HEK293 (cell line): ENCODE data around the gene EQTN.

Experiments used
- CTCF ChIA-PET: fragments of 350-600 bp; formaldehyde crosslinking; extraction: SDS; loops from one replicate; lab custom pipeline; 2021; ENCODE audit warnings: antibody characterized with exemption; lab: Yijun Ruan, JAX
- POLR2A ChIA-PET: fragments of 300-600 bp; formaldehyde crosslinking; extraction: SDS; loops from one replicate; lab custom pipeline; 2020; ENCODE audit warnings: antibody characterized with exemption, inconsistent platforms; lab: Yijun Ruan, JAX
- H3K27ac ChIP-seq: fragments of 200-500 bp; sonication (Bioruptor generic); 2 replicates; pipeline ENCODE4 v1.5.1; 2014; ENCODE audit warnings: low read depth, low read length, control low read depth, inconsistent platforms; ENCODE audit errors: extremely low read depth
- H3K36me3 ChIP-seq, 2 experiments: fragments of 200-500 bp in 1 of 2; sonication (Bioruptor generic) in 1 of 2; 1 replicate in 1 of 2; 2 replicates in 1 of 2; pipeline ENCODE4 v1.5.1; 2014 to 2017; ENCODE audit warnings: inconsistent platforms in 2 of 2, low read length in 2 of 2; ENCODE audit not compliant: control insufficient read depth in 2 of 2, insufficient read depth in 1 of 2
- H3K4me1 ChIP-seq: fragments of 200-500 bp; sonication (Bioruptor generic); 2 replicates; pipeline ENCODE4 v1.5.1; 2014; ENCODE audit warnings: mild to moderate bottlenecking, low read length, inconsistent platforms; ENCODE audit not compliant: control insufficient read depth, insufficient read depth
- H3K4me3 ChIP-seq: 2 replicates; pipeline ENCODE4 v1.5.1; 2011; ENCODE audit warnings: low read depth, mild to moderate bottlenecking, control low read depth, low read length, moderate library complexity
- H3K9me3 ChIP-seq: fragments of 200-500 bp; sonication (Bioruptor generic); 2 replicates; pipeline ENCODE4 v1.5.1; 2014; ENCODE audit warnings: low read depth, low read length, inconsistent platforms; ENCODE audit not compliant: control insufficient read depth, insufficient read depth
- BCL11A ChIP-seq: fragments of 450-650 bp; formaldehyde crosslinking; IDR thresholded peaks from 2 replicates; pipeline ENCODE4 v1.5.1; 2016; ENCODE audit warnings: low read depth, missing biosample characterization, missing genetic modification characterization
- GLIS1 ChIP-seq: fragments of 450-650 bp; formaldehyde crosslinking; IDR thresholded peaks from 2 replicates; pipeline ENCODE4 v1.5.1; 2016; ENCODE audit warnings: missing biosample characterization, missing genetic modification characterization
- HIC1 ChIP-seq: fragments of 450-650 bp; formaldehyde crosslinking; IDR thresholded peaks from 2 replicates; pipeline ENCODE4 v1.5.1; 2016; ENCODE audit warnings: missing biosample characterization, missing genetic modification characterization
- IKZF3 ChIP-seq: fragments of 450-650 bp; IDR thresholded peaks from 2 replicates; pipeline ENCODE4 v1.5.0; 2018; ENCODE audit warnings: missing biosample characterization, mild to moderate bottlenecking, missing genetic modification characterization, moderate library complexity
- INSM2 ChIP-seq: fragments of 450-650 bp; formaldehyde crosslinking; IDR thresholded peaks from 2 replicates; pipeline ENCODE4 v1.5.1; 2016; ENCODE audit warnings: missing biosample characterization, missing genetic modification characterization
- KLF10 ChIP-seq: fragments of 450-650 bp; IDR thresholded peaks from 2 replicates; pipeline ENCODE4 v1.5.1; 2018; ENCODE audit warnings: missing biosample characterization, mild to moderate bottlenecking, missing genetic modification characterization
- KLF9 ChIP-seq: fragments of 450-650 bp; formaldehyde crosslinking; IDR thresholded peaks from 2 replicates; pipeline ENCODE4 v1.5.1; 2016; ENCODE audit warnings: missing biosample characterization, missing genetic modification characterization, low read depth
- OVOL3 ChIP-seq: fragments of 450-650 bp; formaldehyde crosslinking; IDR thresholded peaks from 2 replicates; pipeline ENCODE4 v1.5.1; 2016; ENCODE audit warnings: missing biosample characterization, missing genetic modification characterization
- SETDB1 ChIP-seq: IDR thresholded peaks from one replicate; pipeline ENCODE4 v1.6.1; 2017; ENCODE audit warnings: mild to moderate bottlenecking, low read length, moderate library complexity, mixed read lengths; ENCODE audit not compliant: insufficient read length
- TCF7L2 ChIP-seq: IDR thresholded peaks from 2 replicates; pipeline ENCODE4 v1.6.1; 2011; ENCODE audit warnings: low read depth, mild to moderate bottlenecking, inconsistent platforms, low read length, moderate library complexity, borderline replicate concordance
- ZBTB20 ChIP-seq: fragments of 450-650 bp; formaldehyde crosslinking; IDR thresholded peaks from 2 replicates; pipeline ENCODE4 v1.5.1; 2016; ENCODE audit warnings: missing biosample characterization, missing genetic modification characterization
- ZBTB8A ChIP-seq: fragments of 450-650 bp; formaldehyde crosslinking; IDR thresholded peaks from 2 replicates; pipeline ENCODE4 v1.5.1; 2016; ENCODE audit warnings: missing biosample characterization, missing genetic modification characterization
- ZNF138 ChIP-seq: fragments of 450-650 bp; formaldehyde crosslinking; IDR thresholded peaks from 2 replicates; pipeline ENCODE4 v1.5.1; 2016; ENCODE audit warnings: missing biosample characterization, missing genetic modification characterization, borderline replicate concordance
- ZNF214 ChIP-seq: fragments of 450-650 bp; formaldehyde crosslinking; IDR thresholded peaks from 2 replicates; pipeline ENCODE4 v1.5.1; 2017; ENCODE audit warnings: missing biosample characterization, mild to moderate bottlenecking, missing genetic modification characterization, borderline replicate concordance
- ZNF23 ChIP-seq: fragments of 450-650 bp; formaldehyde crosslinking; IDR thresholded peaks from 2 replicates; pipeline ENCODE4 v1.5.1; 2016; ENCODE audit warnings: missing biosample characterization, missing genetic modification characterization, borderline replicate concordance
- ZNF239 ChIP-seq: fragments of 450-650 bp; formaldehyde crosslinking; IDR thresholded peaks from 2 replicates; pipeline ENCODE4 v1.5.1; 2016; ENCODE audit warnings: missing biosample characterization, missing genetic modification characterization
- ZNF274 ChIP-seq, 2 experiments: fragments of 200-500 bp in 1 of 2; fragments of 450-650 bp in 1 of 2; sonication (Bioruptor generic) in 1 of 2; formaldehyde crosslinking in 1 of 2; IDR thresholded peaks; 2 replicates each; pipeline versions ENCODE4 v1.5.1 to v1.6.1; 2014 to 2016; ENCODE audit warnings: borderline replicate concordance in 1 of 2, inconsistent platforms in 1 of 2, low read length in 1 of 2, missing biosample characterization in 1 of 2, missing genetic modification characterization in 1 of 2
- ZNF280C ChIP-seq: fragments of 450-650 bp; formaldehyde crosslinking; IDR thresholded peaks from 2 replicates; pipeline ENCODE4 v1.5.1; 2016; ENCODE audit warnings: missing biosample characterization, missing genetic modification characterization
- ZNF37A ChIP-seq: fragments of 450-650 bp; IDR thresholded peaks from 2 replicates; pipeline ENCODE4 v1.5.1; 2018; ENCODE audit warnings: missing biosample characterization, missing genetic modification characterization
- ZNF521 ChIP-seq: fragments of 450-650 bp; formaldehyde crosslinking; IDR thresholded peaks from 2 replicates; pipeline ENCODE4 v1.5.1; 2017; ENCODE audit warnings: missing biosample characterization, mild to moderate bottlenecking, missing genetic modification characterization
- ZNF585B ChIP-seq: fragments of 450-650 bp; formaldehyde crosslinking; IDR thresholded peaks from 2 replicates; pipeline ENCODE4 v1.5.1; 2016; ENCODE audit warnings: missing biosample characterization, missing genetic modification characterization
- ZNF677 ChIP-seq: fragments of 450-650 bp; IDR thresholded peaks from 2 replicates; pipeline ENCODE4 v1.5.0; 2018; ENCODE audit warnings: missing biosample characterization, mild to moderate bottlenecking, missing genetic modification characterization, moderate library complexity
- ZNF776 ChIP-seq: fragments of 450-650 bp; formaldehyde crosslinking; IDR thresholded peaks from 2 replicates; pipeline ENCODE4 v1.5.0; 2017; ENCODE audit warnings: missing biosample characterization, missing genetic modification characterization, borderline replicate concordance
- ZNF785 ChIP-seq: fragments of 450-650 bp; formaldehyde crosslinking; IDR thresholded peaks from 2 replicates; pipeline ENCODE4 v1.5.1; 2016; ENCODE audit warnings: missing biosample characterization, missing genetic modification characterization
- ZSCAN18 ChIP-seq: fragments of 450-650 bp; formaldehyde crosslinking; IDR thresholded peaks from 2 replicates; pipeline ENCODE4 v1.5.1; 2016; ENCODE audit warnings: missing biosample characterization, missing genetic modification characterization

The EQTN gene

GRCh38 chr9:27340961-27341511 is 44.1 kb upstream of the EQTN start:
- Histone ChIP-seq H3K4me1 (no peaks in the 10 kb centered on the region), H3K4me3 (no peak overlapping the region), H3K36me3 (no peaks in the 10 kb centered on the region), H3K27ac (no peak overlapping the region), H3K9me3 (no peaks in the 10 kb centered on the region)
- TF ChIP-seq ZBTB20, result no peak
- TF ChIP-seq ZNF280C, result no peak
- no peak for TF ChIP-seq ZNF776
- no peak for TF ChIP-seq ZNF785
- TF ChIP-seq ZNF585B (tag by site-specific recombination), result no peak
- TF ChIP-seq SETDB1, result no peak
- no peak for TF ChIP-seq HIC1 (tag by site-specific recombination)
- no peak for TF ChIP-seq GLIS1 (tag by site-specific recombination)
- TF ChIP-seq ZNF239 (tag by site-specific recombination), result no peak
- CTCF ChIA-PET, result no interaction called here
- POLR2A ChIA-PET, result no interaction called here

- Histone ChIP-seq H3K4me3 (no peak overlapping the region), H3K9me3 (no peaks in the 10 kb centered on the region), H3K4me1 (no peaks in the 10 kb centered on the region), H3K27ac (no peak overlapping the region), H3K36me3 (no peaks in the 10 kb centered on the region)
- no peak for TF ChIP-seq BCL11A (tag by site-specific recombination)
- TF ChIP-seq INSM2, result no peak
- TF ChIP-seq KLF10 (tag by site-specific recombination), result no peak
- TF ChIP-seq IKZF3 (tag by site-specific recombination), result no peak
- ChIA-PET CTCF (no interaction called here), POLR2A (no interaction called here)
Measured at GRCh38 chr9:27340285-27340674, 43.3 kb upstream of the EQTN start.

- H3K27ac ChIP-seq, result no peak overlapping the region
- H3K9me3 ChIP-seq, result no peaks in the 10 kb centered on the region
- ChIA-PET CTCF (no interaction called here), POLR2A (no interaction called here)
- no peaks in the 10 kb centered on the region for H3K4me1 ChIP-seq
- no peaks in the 10 kb centered on the region for H3K36me3 ChIP-seq
- no peak overlapping the region for H3K4me3 ChIP-seq
- no peak for TF ChIP-seq ZBTB8A (tag by site-specific recombination)
- TF ChIP-seq ZSCAN18, result no peak
- TF ChIP-seq ZNF521 (tag by site-specific recombination), result no peak
- no peak for TF ChIP-seq KLF9 (tag by site-specific recombination)
- no peak for TF ChIP-seq ZNF138 (tag by site-specific recombination)
- no peak for TF ChIP-seq ZNF677
- no peak for TF ChIP-seq ZNF23 (tag by site-specific recombination)
- TF ChIP-seq ZNF37A (tag by site-specific recombination), result no peak
- no peak for TF ChIP-seq ZNF214 (tag by site-specific recombination)
- TF ChIP-seq ZNF585B (tag by site-specific recombination), result no peak
- TF ChIP-seq ZNF274 (IDR thresholded peaks at IDR 0.05; ENCODE audit: low read length), result no peak
- no peak for TF ChIP-seq ZNF274 (tag by site-specific recombination; IDR thresholded peaks at IDR 0.05; ENCODE audit: borderline replicate concordance)
- TF ChIP-seq TCF7L2, result no peak
- no peak for TF ChIP-seq OVOL3
Measured at GRCh38 chr9:27339661-27340284, 42.8 kb upstream of the EQTN start.
